Fibroblast of mammary gland (primary cell): ENCODE data around the gene MIGA1.
"Not testable (repeated sequence)": the region's sequence is repeated elsewhere in the genome, so short reads cannot be mapped to it uniquely, and the experiment has no call there.

Source experiments
- DNase-seq: peaks from one replicate; pipeline ENCODE4 v3.0.0-alpha.2; 2010; ENCODE audit warnings: low read depth
- H3K4me3 ChIP-seq: 2 replicates; pipeline ENCODE4 v1.5.1; 2011; ENCODE audit warnings: low read depth, mild to moderate bottlenecking, low read length, moderate library complexity; ENCODE audit not compliant: control insufficient read depth
- CTCF ChIP-seq: conservative IDR thresholded peaks from 2 replicates; pipeline ENCODE4 v1.5.1; 2011; ENCODE audit warnings: low read depth, low read length, inconsistent platforms; ENCODE audit not compliant: control insufficient read depth, insufficient read depth

The MIGA1 gene

DNA sequence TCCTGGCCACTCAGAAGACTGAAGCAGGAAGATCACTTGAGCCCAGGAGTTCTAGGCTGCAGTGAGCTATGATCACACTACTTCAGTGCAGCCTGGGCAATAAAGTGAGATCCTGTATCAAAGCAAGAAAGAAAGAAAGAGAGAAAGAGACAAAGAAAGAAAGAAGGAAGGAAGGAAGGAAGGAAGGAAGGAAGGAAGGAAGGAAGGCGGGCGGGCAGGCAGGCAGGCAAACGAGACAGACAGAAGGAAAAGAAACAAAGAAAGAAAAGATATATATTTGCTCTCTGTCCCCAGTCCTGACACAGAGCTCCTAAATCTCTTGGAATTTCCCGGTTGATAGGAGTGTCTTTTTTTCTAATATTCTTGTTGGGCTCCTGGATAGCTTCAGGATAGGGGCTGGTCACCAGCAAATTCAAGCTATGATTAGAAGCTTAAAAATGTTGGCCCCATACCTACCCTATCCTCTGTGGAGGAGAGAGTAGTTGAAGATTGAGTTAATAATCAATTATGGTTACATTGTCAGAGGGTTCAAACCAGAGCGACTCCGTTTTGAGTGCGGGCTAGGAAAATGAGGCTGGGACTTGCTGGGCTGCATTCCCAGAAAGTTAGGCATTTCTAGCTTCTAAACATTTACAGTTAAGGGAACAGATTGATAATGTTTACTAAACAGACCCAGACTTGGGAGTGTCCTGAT is 3.3 kb upstream of the MIGA1 start:
- TF ChIP-seq CTCF, result no peak
- H3K4me3 ChIP-seq, result no peak overlapping the region
- DNase-seq, result no peak

GRCh38 chr1:77781683-77782082 is 2.2 kb downstream of the MIGA1 start:
- no peak overlapping the region for H3K4me3 ChIP-seq
- no peak for TF ChIP-seq CTCF
- DNase-seq, result no peak

- TF ChIP-seq CTCF, result no peak
- DNase-seq, result no peak
- H3K4me3 ChIP-seq, result no peak overlapping the region
These were observed 3.7 kb downstream of the MIGA1 start for GRCh38 chr1:77783141-77783540.

GRCh38 chr1:77786093-77786741 is 6.8 kb downstream of the MIGA1 start:
- not testable (repeated sequence) for DNase-seq, H3K4me3 ChIP-seq

DNA sequence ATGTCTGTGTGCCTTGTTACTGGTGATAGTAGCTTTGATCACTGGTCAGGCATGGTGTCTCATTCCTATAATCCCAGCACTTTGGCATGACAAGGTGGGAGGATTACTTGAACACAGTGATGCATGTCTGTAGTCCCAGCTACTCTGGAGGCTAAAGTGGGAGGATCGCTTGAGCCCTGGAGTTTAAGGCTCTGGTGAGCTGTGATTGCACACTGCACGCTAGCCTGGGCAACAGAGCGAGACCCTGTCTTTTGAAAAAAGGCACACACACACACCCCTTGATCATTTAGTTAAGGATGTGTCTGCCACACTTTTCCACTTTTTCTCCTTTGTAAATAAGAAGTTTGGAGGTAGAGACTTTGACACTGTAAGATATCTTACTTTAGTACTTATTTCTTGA is 15.1 kb downstream of the MIGA1 start:
- DNase-seq, result no peak
- TF ChIP-seq CTCF, result no peak
- no peak overlapping the region for H3K4me3 ChIP-seq

- DNase-seq, result no peak
- no peak for TF ChIP-seq CTCF
- H3K4me3 ChIP-seq, result no peak overlapping the region
These were observed 17.4 kb downstream of the MIGA1 start for GRCh38 chr1:77796695-77797405.

- H3K4me3 ChIP-seq, result no peak overlapping the region
- no peak for TF ChIP-seq CTCF
- DNase-seq, result no peak
These were observed 18.5 kb downstream of the MIGA1 start for GRCh38 chr1:77797991-77798390.
